Caki2 (cell line): ENCODE measurements around the gene OTOG. TPM values are rescaled to one million over a fixed set of nuclear protein-coding genes. Genes with fewer than 3 reads are reported as not detected.
A peak's percentile ranks its signal among the peaks of the same experiment; 100 is the strongest.

ENCODE experiments used
- DNase-seq: peaks from one replicate; pipeline ENCODE4 v3.0.0-alpha.2; 2015; ENCODE audit warnings: low read depth
- in situ Hi-C: cut with HindIII; loops from 2 replicates; pipeline ENCODE4 v1.10.0; 2016; ENCODE audit warnings: low sequenced_read_pairs, low pct_unique_long_range_greater_than_20kb, mixed read lengths
- total RNA-seq: library from RNA; depleted of rRNA; stranded (reverse); fragments of >200 nt; shearing (Covaris generic); gene quantifications from 2 replicates; pipeline ENCODE4 v1.2.3, GENCODE V29; 2014; ENCODE audit warnings: low replicate concordance

OTOG gene
- total RNA-seq, 1 experiment from 2014 or later, result not detected

DNA sequence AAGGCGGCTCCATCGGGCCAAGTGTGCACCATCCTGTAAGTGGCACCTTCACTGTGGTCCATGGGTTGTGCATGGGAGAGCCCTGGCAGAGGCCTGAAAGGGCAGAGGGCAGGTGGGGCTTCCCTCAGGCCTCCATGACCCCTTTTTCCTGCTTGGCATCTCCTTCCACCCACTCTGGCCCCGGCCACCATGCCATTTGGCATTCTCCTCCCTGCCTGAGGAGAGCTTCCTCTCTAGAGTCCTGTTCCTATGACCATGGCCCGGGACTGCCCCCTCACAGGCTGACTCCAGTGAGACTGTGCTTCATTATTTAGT is 4.9 kb downstream of the OTOG start:
- in situ Hi-C loops, result no loop called here
- no peak for DNase-seq

- in situ Hi-C loops, result no loop called here
- DNase-seq, result no peak
Observed at GRCh38 chr11:17552392-17553248, 5.6 kb downstream of the OTOG start.

- DNase-seq, result no peak
- in situ Hi-C loops, result no loop called here
Observed at GRCh38 chr11:17553249-17553546, 6.1 kb downstream of the OTOG start.

GRCh38 chr11:17554487-17554886 is 7.4 kb downstream of the OTOG start:
- in situ Hi-C loops, result no loop called here
- no peak for DNase-seq

GRCh38 chr11:17556999-17557398 is 9.9 kb downstream of the OTOG start:
- in situ Hi-C loops, result no loop called here
- DNase-seq, result no peak

GRCh38 chr11:17558025-17558780 is 11.1 kb downstream of the OTOG start:
- DNase-seq, result no peak
- in situ Hi-C loops, result no loop called here

GRCh38 chr11:17558916-17559315 is 11.9 kb downstream of the OTOG start:
- no peak for DNase-seq
- in situ Hi-C loops, result no loop called here

DNA sequence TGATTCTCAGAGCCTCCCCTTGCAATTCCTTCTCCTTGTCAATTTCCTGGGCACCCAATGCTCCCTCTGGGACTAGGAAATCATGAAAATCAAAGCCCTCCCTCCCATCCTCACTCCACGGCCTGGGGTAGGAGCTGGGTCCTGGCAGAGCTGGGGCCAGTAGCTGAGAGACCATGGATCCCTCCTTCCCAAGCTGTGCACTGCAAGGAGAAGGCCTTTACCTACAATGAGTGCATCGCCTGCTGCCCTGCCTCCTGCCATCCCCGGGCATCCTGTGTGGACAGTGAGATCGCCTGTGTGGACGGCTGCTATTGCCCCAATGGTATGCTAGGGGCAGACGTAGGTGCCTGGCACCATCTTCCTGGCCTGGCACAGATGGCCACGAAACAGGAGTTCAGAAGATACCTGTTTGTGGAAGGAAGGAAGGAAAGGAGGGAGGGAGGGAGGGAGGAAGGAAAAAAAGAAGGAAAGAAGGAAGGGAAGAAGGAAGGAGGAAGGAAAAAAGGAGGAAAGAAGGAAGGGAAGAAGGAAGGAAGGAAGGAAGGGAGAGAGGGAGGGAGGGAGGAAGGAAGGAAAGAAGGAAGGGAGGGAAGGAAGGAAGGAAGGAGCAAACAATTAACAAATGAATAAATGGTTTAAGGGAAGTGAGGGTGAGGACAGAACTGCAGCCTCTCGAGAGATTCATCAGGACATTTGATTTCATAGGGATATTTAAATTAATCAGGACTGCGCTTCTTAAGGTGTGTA is 12.5 kb downstream of the OTOG start:
- DNase-seq, result no peak
- in situ Hi-C loops, result no loop called here

DNA sequence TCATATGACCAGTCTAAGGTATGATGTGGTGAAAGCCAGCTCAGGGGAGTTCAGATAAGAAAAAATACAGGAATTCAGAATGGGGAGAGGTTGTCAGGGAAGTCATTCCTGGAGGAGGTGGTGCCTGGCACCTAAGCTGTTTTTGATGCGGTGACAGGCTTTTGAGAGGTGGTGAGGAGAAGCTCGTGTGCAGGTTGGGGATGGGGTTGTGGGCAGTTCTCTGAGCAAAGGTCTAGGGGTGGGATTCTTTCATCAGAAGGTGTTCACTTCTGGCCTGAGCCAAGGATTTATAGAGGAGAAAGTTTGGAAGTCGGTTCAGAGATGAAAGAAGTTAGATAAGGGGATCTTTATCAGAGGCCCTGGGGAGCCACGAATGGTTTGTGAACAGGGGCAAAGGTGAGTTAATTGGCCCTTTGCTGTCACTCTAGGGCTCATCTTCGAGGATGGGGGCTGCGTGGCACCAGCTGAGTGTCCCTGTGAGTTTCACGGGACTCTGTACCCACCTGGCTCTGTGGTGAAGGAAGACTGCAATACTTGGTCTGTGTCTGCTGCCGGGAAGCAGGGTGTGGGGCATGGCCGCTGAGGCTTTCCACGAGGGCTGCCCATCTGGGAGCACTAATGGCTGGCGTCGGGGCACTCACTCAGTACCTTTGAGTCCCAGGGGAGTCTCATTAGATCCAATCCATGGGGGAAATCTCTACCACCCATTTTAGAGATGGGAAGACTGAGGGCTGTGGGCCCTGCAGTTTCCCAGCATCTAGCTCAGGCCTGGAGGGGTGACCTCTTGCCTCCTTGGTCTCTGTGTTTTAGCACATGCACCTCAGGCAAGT is 13.4 kb downstream of the OTOG start:
- in situ Hi-C loops, result no loop called here
- DNase-seq, result no peak

DNA sequence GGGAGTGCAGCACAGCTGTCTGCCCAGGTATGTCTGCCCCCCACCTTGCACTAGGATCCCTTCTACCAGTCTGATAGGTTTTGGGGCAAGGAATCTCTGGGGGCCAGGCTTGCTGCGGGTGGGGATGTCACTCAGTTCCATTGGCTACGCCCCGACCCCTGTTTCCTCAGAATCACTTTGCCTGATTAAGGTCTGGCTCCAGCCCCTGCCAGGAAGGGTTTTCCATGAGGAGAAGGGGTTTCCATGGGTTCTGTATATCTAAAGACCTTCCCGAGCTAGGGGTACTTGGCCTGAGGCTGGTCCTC is 14.0 kb downstream of the OTOG start:
- in situ Hi-C loops, result no loop called here
- no peak for DNase-seq

DNA sequence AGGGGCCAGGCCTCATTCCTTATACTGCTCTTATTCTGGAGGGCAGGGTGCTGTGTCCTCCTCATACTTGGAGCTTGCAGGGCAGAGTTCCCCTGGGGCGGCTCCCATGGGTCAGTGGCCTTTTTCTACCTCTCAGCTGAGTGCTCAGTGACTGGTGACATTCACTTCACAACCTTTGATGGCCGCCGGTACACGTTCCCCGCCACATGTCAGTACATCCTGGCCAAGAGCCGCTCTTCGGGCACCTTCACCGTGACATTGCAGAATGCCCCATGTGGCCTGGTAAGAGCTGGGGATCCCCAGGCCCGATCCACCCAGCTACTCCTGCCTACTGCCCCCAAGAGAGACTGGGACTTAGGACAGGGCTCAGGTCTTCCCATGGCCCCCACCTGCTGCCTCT is 14.5 kb downstream of the OTOG start:
- in situ Hi-C loops, result no loop called here
- DNase-seq, result no peak

GRCh38 chr11:17563231-17563646 is 16.2 kb downstream of the OTOG start:
- DNase-seq, result peak; percentile 27
- in situ Hi-C loops, result no loop called here

DNA sequence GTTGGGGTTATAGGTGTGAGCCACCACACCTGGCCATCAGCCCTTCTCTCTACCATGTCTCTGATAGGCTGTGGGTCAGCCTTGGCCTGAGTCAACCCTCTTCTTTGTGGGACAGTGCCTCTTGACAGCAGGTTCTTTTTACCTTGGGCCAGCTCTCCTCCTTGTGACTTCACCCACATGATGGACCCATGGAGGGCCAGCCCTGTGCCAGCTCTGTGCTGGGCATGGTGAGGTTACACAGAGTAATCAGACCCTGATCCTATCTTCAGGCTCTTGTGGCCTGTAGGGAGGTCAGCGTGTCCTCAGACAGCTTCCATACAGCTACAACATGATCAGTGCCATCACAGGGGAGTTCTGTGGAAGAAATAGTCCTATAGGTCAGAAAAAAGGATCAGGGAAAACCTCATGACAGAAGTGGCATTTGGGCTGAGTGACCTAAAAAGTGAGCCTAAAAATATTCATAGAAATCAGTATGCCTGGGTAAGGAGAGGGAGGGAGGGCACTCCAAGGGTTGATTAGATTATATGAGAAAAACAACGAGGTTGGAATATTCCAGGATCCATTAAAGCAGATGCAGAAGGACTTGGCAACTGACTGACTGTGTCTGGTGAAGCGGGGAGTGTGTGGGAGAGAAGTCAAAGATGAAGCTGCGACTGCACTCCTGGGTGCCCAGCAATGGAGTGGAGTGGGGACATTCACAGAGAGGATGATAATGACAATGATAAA is 17.1 kb downstream of the OTOG start:
- in situ Hi-C loops, result no loop called here

GRCh38 chr11:17564687-17565042 is 17.6 kb downstream of the OTOG start:
- in situ Hi-C loops, result no loop called here

More for the DNA sequence above, 17.1 kb downstream of the OTOG start:
- DNase-seq, result no peak

DNA sequence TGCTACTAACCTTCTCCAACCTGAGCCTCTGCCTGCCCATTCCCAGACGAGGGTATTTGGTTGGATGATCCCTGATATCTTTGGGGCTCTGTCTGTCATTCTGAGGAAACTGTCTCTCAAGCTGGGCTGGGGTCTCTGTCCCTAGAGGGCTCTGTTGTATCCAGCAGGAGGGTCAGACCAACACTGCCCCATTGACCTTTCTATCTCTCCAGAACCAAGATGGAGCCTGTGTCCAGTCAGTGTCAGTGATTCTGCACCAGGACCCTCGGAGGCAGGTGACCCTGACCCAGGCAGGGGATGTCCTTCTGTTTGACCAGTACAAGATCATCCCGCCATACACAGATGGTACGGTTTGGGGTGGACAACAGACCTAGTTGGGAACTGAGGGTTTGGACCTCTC is 21.9 kb downstream of the OTOG start:
- in situ Hi-C loops, result no loop called here
- DNase-seq, result no peak

More at GRCh38 chr11:17564687-17565042, 17.6 kb downstream of the OTOG start:
- DNase-seq, result no peak

DNA sequence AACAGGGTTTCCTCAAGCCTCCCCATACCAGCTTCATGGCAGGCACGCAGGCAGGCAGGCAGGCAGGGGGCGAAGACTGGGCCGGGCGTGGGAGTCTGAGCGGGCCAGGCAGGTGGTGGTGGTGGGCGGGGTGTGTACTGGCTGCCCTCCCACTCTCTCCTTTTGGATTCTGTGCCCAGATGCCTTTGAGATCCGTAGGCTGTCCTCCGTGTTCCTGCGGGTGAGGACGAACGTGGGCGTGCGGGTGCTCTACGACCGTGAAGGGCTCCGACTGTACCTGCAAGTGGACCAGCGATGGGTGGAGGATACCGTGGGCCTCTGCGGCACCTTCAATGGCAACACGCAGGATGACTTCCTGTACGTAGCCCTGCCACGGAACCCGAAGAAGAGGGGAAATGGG is 23.0 kb downstream of the OTOG start:
- DNase-seq, result no peak
- in situ Hi-C loops, result no loop called here

- in situ Hi-C loops, result no loop called here
- DNase-seq, result no peak
Observed at GRCh38 chr11:17571431-17572358, 24.6 kb downstream of the OTOG start.
